ENCODE measurements around the gene ZSWIM7. TPM values are rescaled to one million over a fixed set of nuclear protein-coding genes. Genes with fewer than 3 reads are reported as not detected.
"Not testable (repeated sequence)": the region's sequence is repeated elsewhere in the genome, so short reads cannot be mapped to it uniquely, and the experiment has no call there.

ZSWIM7 gene
- total and polyA plus RNA-seq, 2 experiments from 2014 or later = 12.4 to 29.1 TPM

GRCh38 chr17:15942207-15942833, 57.2 kb downstream of the ZSWIM7 start:
- peaks cover 14% of the 10 kb centered on the region for H3K4me1 ChIP-seq (ENCODE audit: insufficient read depth)
- no peak overlapping the region for H3K4me2 ChIP-seq (ENCODE audit: unreplicated experiment)
- 94 to 95% methylated on average over 7 of the region's 7 CpGs for WGBS, 2 experiments (ENCODE audit: low coverage in 1 of 2, low lambda C conversion rate in 2 of 2, missing lambda C conversion rate in 2 of 2)
- in situ Hi-C loops (cut with MboI) = no loop called here
- H3K27ac ChIP-seq = no peak overlapping the region
- no peaks in the 10 kb centered on the region for H3K27me3 ChIP-seq (replicated peaks; ENCODE audit: insufficient read depth)
- H3K9me2 ChIP-seq (ENCODE audit: insufficient read depth) = no peaks in the 10 kb centered on the region
- H3K9ac ChIP-seq = no peak overlapping the region
- H3F3A ChIP-seq (ENCODE audit: insufficient read depth) = peaks cover 18% of the 10 kb centered on the region
- no peaks in the 10 kb centered on the region for H4K20me1 ChIP-seq (ENCODE audit: insufficient read depth)
- H3K79me2 ChIP-seq (ENCODE audit: insufficient read depth) = no peaks in the 10 kb centered on the region
- no peak overlapping the region for H3K4me3 ChIP-seq
- no peaks in the 10 kb centered on the region for H3K36me3 ChIP-seq (ENCODE audit: low read depth)
- no peaks in the 10 kb centered on the region for H3K9me3 ChIP-seq (ENCODE audit: low read depth)
- peak; percentile 12 for DNase-seq
- TF ChIP-seq EZH2 (IDR thresholded peaks at IDR 0.05; ENCODE audit: insufficient read depth, poor library complexity, severe bottlenecking) (no peak), EZH2phosphoT487 (IDR thresholded peaks at IDR 0.05; ENCODE audit: insufficient read depth, low read depth) (no peak)
- H2AFZ ChIP-seq = no peak overlapping the region

- H3K4me2 ChIP-seq (ENCODE audit: unreplicated experiment) = no peak overlapping the region
These were observed 57.7 kb downstream of the ZSWIM7 start for GRCh38 chr17:15941781-15942180.

GRCh38 chr17:15936481-15936880, 63.0 kb downstream of the ZSWIM7 start:
- H3K79me2 ChIP-seq (ENCODE audit: insufficient read depth); H3K4me2 ChIP-seq (ENCODE audit: unreplicated experiment); H3K9ac ChIP-seq; H2AFZ ChIP-seq; H3F3A ChIP-seq (ENCODE audit: insufficient read depth); H3K9me2 ChIP-seq (ENCODE audit: insufficient read depth); H3K36me3 ChIP-seq (ENCODE audit: low read depth); H3K4me3 ChIP-seq; H3K27me3 ChIP-seq (replicated peaks; ENCODE audit: insufficient read depth); in situ Hi-C loops (cut with MboI); H3K27ac ChIP-seq; H3K9me3 ChIP-seq (ENCODE audit: low read depth); DNase-seq; H4K20me1 ChIP-seq (ENCODE audit: insufficient read depth); H3K4me1 ChIP-seq (ENCODE audit: insufficient read depth): not testable (repeated sequence)
- 94 to 96% methylated on average over 4 of the region's 4 CpGs for WGBS, 2 experiments (ENCODE audit: low coverage in 1 of 2, low lambda C conversion rate in 2 of 2, missing lambda C conversion rate in 2 of 2)

More at GRCh38 chr17:15941781-15942180, 57.7 kb downstream of the ZSWIM7 start:
- Histone ChIP-seq H3K36me3 (ENCODE audit: low read depth) (no peaks in the 10 kb centered on the region), H3K9me2 (ENCODE audit: insufficient read depth) (no peaks in the 10 kb centered on the region), H3K79me2 (ENCODE audit: insufficient read depth) (no peaks in the 10 kb centered on the region), H3F3A (ENCODE audit: insufficient read depth) (peaks cover 13% of the 10 kb centered on the region), H4K20me1 (ENCODE audit: insufficient read depth) (no peaks in the 10 kb centered on the region), H3K4me3 (no peak overlapping the region), H3K27me3 (replicated peaks; ENCODE audit: insufficient read depth) (no peaks in the 10 kb centered on the region), H3K27ac (no peak overlapping the region), H3K4me1 (ENCODE audit: insufficient read depth) (peaks cover 9% of the 10 kb centered on the region), H3K9me3 (ENCODE audit: low read depth) (no peaks in the 10 kb centered on the region), H2AFZ (no peak overlapping the region), H3K9ac (no peak overlapping the region)
- TF ChIP-seq EZH2 (IDR thresholded peaks at IDR 0.05; ENCODE audit: insufficient read depth, poor library complexity, severe bottlenecking) (no peak), EZH2phosphoT487 (IDR thresholded peaks at IDR 0.05; ENCODE audit: insufficient read depth, low read depth) (no peak)
- no peak for DNase-seq
- in situ Hi-C loops (cut with MboI) = no loop called here
- WGBS, 2 experiments (ENCODE audit: low coverage in 1 of 2, low lambda C conversion rate in 2 of 2, missing lambda C conversion rate in 2 of 2) = 70 to 72% methylated on average over 5 to 7 of the region's 7 CpGs

GRCh38 chr17:15935891-15936290, 63.6 kb downstream of the ZSWIM7 start:
- DNase-seq = no peak
- Histone ChIP-seq H3F3A (ENCODE audit: insufficient read depth) (no peaks in the 10 kb centered on the region), H3K27me3 (replicated peaks; ENCODE audit: insufficient read depth) (no peaks in the 10 kb centered on the region), H3K4me1 (ENCODE audit: insufficient read depth) (no peaks in the 10 kb centered on the region), H3K79me2 (ENCODE audit: insufficient read depth) (no peaks in the 10 kb centered on the region), H3K36me3 (ENCODE audit: low read depth) (no peaks in the 10 kb centered on the region), H3K4me2 (ENCODE audit: unreplicated experiment) (no peak overlapping the region), H4K20me1 (ENCODE audit: insufficient read depth) (no peaks in the 10 kb centered on the region), H3K9me3 (ENCODE audit: low read depth) (no peaks in the 10 kb centered on the region), H3K27ac (no peak overlapping the region), H2AFZ (no peak overlapping the region), H3K9ac (no peak overlapping the region), H3K9me2 (ENCODE audit: insufficient read depth) (no peaks in the 10 kb centered on the region), H3K4me3 (no peak overlapping the region)
- TF ChIP-seq EZH2 (IDR thresholded peaks at IDR 0.05; ENCODE audit: insufficient read depth, poor library complexity, severe bottlenecking) = no peak
- no peak for TF ChIP-seq EZH2phosphoT487 (IDR thresholded peaks at IDR 0.05; ENCODE audit: insufficient read depth, low read depth)
- 88 to 92% methylated on average over 7 of the region's 7 CpGs for WGBS, 2 experiments (ENCODE audit: low coverage in 1 of 2, low lambda C conversion rate in 2 of 2, missing lambda C conversion rate in 2 of 2)
- in situ Hi-C loops (cut with MboI) = no loop called here

- Histone ChIP-seq H4K20me1 (ENCODE audit: insufficient read depth) (no peaks in the 10 kb centered on the region), H3K4me1 (ENCODE audit: insufficient read depth) (no peaks in the 10 kb centered on the region), H3K4me2 (ENCODE audit: unreplicated experiment) (no peak overlapping the region), H2AFZ (no peak overlapping the region), H3K9me2 (ENCODE audit: insufficient read depth) (no peaks in the 10 kb centered on the region), H3K9me3 (ENCODE audit: low read depth) (no peaks in the 10 kb centered on the region), H3K27me3 (replicated peaks; ENCODE audit: insufficient read depth) (no peaks in the 10 kb centered on the region), H3K4me3 (no peak overlapping the region), H3K9ac (no peak overlapping the region), H3K27ac (no peak overlapping the region), H3F3A (ENCODE audit: insufficient read depth) (no peaks in the 10 kb centered on the region), H3K79me2 (ENCODE audit: insufficient read depth) (no peaks in the 10 kb centered on the region), H3K36me3 (ENCODE audit: low read depth) (no peaks in the 10 kb centered on the region)
- in situ Hi-C loops (cut with MboI) = no loop called here
- TF ChIP-seq EZH2phosphoT487 (IDR thresholded peaks at IDR 0.05; ENCODE audit: insufficient read depth, low read depth) (no peak), EZH2 (IDR thresholded peaks at IDR 0.05; ENCODE audit: insufficient read depth, poor library complexity, severe bottlenecking) (no peak)
- WGBS, 2 experiments (ENCODE audit: low coverage in 1 of 2, low lambda C conversion rate in 2 of 2, missing lambda C conversion rate in 2 of 2) = 87% methylated on average over 5 of the region's 5 CpGs
- no peak for DNase-seq
These were observed 64.6 kb downstream of the ZSWIM7 start for GRCh38 chr17:15934866-15935265.
